Measurements from ENCODE around the gene ANO1. TPM values are rescaled to one million over a fixed set of nuclear protein-coding genes. Genes with fewer than 3 reads are reported as not detected.

ANO1 gene
- total RNA-seq, 6 experiments from 2014 or later: not detected

- TF ChIP-seq CTCF (IDR thresholded peaks at IDR 0.05): no peak
- Mint-ChIP-seq H3K9me3 (peaks cover 3% of the 10 kb centered on the region; the same call in 1 of the 2 replicates), H3K27ac (no peak overlapping the region), H3K36me3 (ENCODE audit: low read depth) (no peaks in the 10 kb centered on the region), H3K4me3 (no peak overlapping the region), H3K4me1 (ENCODE audit: low read depth) (peaks cover 7% of the 10 kb centered on the region), H3K27me3 (ENCODE audit: insufficient read depth) (peaks cover 30% of the 10 kb centered on the region)
- DNase-seq: no peak
Observed at GRCh38 chr11:70123711-70124110, 45.6 kb downstream of the ANO1 start.

- no peaks in the 10 kb centered on the region for H3K36me3 Mint-ChIP-seq (ENCODE audit: low read depth)
- no peak overlapping the region for H3K4me3 Mint-ChIP-seq
- H3K27me3 Mint-ChIP-seq (ENCODE audit: insufficient read depth): peaks cover 34% of the 10 kb centered on the region
- H3K27ac Mint-ChIP-seq: no peak overlapping the region
- no peaks in the 10 kb centered on the region for H3K9me3 Mint-ChIP-seq
- DNase-seq: no peak
- H3K4me1 Mint-ChIP-seq (ENCODE audit: low read depth): peaks cover 7% of the 10 kb centered on the region
- no peak for TF ChIP-seq CTCF (IDR thresholded peaks at IDR 0.05)
Observed at GRCh38 chr11:70124321-70125000, 46.3 kb downstream of the ANO1 start.

GRCh38 chr11:70126494-70126893 is 48.4 kb downstream of the ANO1 start:
- Mint-ChIP-seq H3K9me3 (no peaks in the 10 kb centered on the region), H3K4me3 (no peak overlapping the region), H3K27ac (no peak overlapping the region), H3K27me3 (ENCODE audit: insufficient read depth) (peaks cover 41% of the 10 kb centered on the region), H3K4me1 (ENCODE audit: low read depth) (peaks cover 7% of the 10 kb centered on the region), H3K36me3 (ENCODE audit: low read depth) (no peaks in the 10 kb centered on the region)
- DNase-seq: no peak
- no peak for TF ChIP-seq CTCF (IDR thresholded peaks at IDR 0.05)

GRCh38 chr11:70127653-70128434 is 49.7 kb downstream of the ANO1 start:
- Mint-ChIP-seq H3K4me1 (ENCODE audit: low read depth) (peaks cover 7% of the 10 kb centered on the region), H3K27me3 (ENCODE audit: insufficient read depth) (peaks cover 42% of the 10 kb centered on the region), H3K27ac (no peak overlapping the region), H3K36me3 (ENCODE audit: low read depth) (no peaks in the 10 kb centered on the region), H3K4me3 (no peak overlapping the region), H3K9me3 (no peaks in the 10 kb centered on the region)
- no peak for TF ChIP-seq CTCF (IDR thresholded peaks at IDR 0.05)
- no peak for DNase-seq

GRCh38 chr11:70128435-70128906 is 50.4 kb downstream of the ANO1 start:
- H3K27me3 Mint-ChIP-seq (ENCODE audit: insufficient read depth): peaks cover 44% of the 10 kb centered on the region
- no peak overlapping the region for H3K27ac Mint-ChIP-seq
- H3K4me1 Mint-ChIP-seq (ENCODE audit: low read depth): peaks cover 7% of the 10 kb centered on the region
- no peak overlapping the region for H3K4me3 Mint-ChIP-seq
- H3K36me3 Mint-ChIP-seq (ENCODE audit: low read depth): no peaks in the 10 kb centered on the region
- H3K9me3 Mint-ChIP-seq: no peaks in the 10 kb centered on the region
- no peak for TF ChIP-seq CTCF (IDR thresholded peaks at IDR 0.05)
- DNase-seq: no peak

Data from HFFc6 (cell line).